Measurements from ENCODE around the gene RREB1. TPM values are rescaled to one million over a fixed set of nuclear protein-coding genes. Genes with fewer than 3 reads are reported as not detected.
A peak's percentile ranks its signal among the peaks of the same experiment; 100 is the strongest.

Gene RREB1
- polyA plus RNA-seq, 1 experiment = 2.6 TPM

- no peak for DNase-seq (ENCODE audit: low read depth, low spot score)
- no peaks in the 10 kb centered on the region; the same call in 1 of the 2 replicates for H3K9me3 ChIP-seq (ENCODE audit: control insufficient read depth, insufficient read depth, low read length)
- H3K27me3 ChIP-seq (ENCODE audit: control insufficient read depth, insufficient read depth, low read length) = no peaks in the 10 kb centered on the region
- ChIA-PET POLR2A (interaction anchor here (1.4 to 2.1 kb wide), 2 partner anchors 55 to 59 kb away, joined by 6 read pairs; no protein-coding TSS in a partner anchor), CTCF (interaction anchor here (1.4 kb wide), 1 partner anchor 383 kb away, joined by 4 read pairs; no protein-coding TSS in a partner anchor)
- H3K27ac ChIP-seq (ENCODE audit: low read depth, low read length) = peak overlapping the region; percentile 61
- TF ChIP-seq CTCF (IDR thresholded peaks at IDR 0.05; ENCODE audit: low read depth, low read length) = peak; percentile 16; the same call in 1 of the 2 replicates
- peak overlapping the region; percentile 88 for H3K4me3 ChIP-seq (ENCODE audit: low read depth, low read length)
Measured at GRCh38 chr6:7106752-7107577, 796 bp upstream of the RREB1 start.

- no peak for TF ChIP-seq CTCF (IDR thresholded peaks at IDR 0.05; ENCODE audit: low read depth, low read length)
- POLR2A ChIA-PET = interaction anchor here (0.6 to 2.1 kb wide), 7 partner anchors 17 to 176 kb away, joined by 3 to 8 read pairs (median 3); no protein-coding TSS in a partner anchor
- Histone ChIP-seq H3K4me3 (ENCODE audit: low read depth, low read length) (peak overlapping the region; percentile 88), H3K27me3 (ENCODE audit: control insufficient read depth, insufficient read depth, low read length) (no peaks in the 10 kb centered on the region), H3K9me3 (ENCODE audit: control insufficient read depth, insufficient read depth, low read length) (no peaks in the 10 kb centered on the region; the same call in 1 of the 2 replicates), H3K27ac (ENCODE audit: low read depth, low read length) (peak overlapping the region; percentile 87)
- no peak for DNase-seq (ENCODE audit: low read depth, low spot score)
- CTCF ChIA-PET = interaction anchor here (0.6 to 3.9 kb wide), 3 partner anchors 58 to 384 kb away, joined by 3 to 16 read pairs (median 4); no protein-coding TSS in a partner anchor
Measured at GRCh38 chr6:7108196-7108963, 619 bp downstream of the RREB1 start.

GRCh38 chr6:7108964-7109836, 1.4 kb downstream of the RREB1 start:
- DNase-seq (ENCODE audit: low read depth, low spot score) = peak; percentile 46
- peak overlapping the region; percentile 47 for H3K27ac ChIP-seq (ENCODE audit: low read depth, low read length)
- CTCF ChIA-PET = interaction anchor here (1.3 to 3.9 kb wide), 2 partner anchors 57 to 134 kb away, joined by 4 to 16 read pairs; no protein-coding TSS in a partner anchor
- no peaks in the 10 kb centered on the region; the same call in 1 of the 2 replicates for H3K9me3 ChIP-seq (ENCODE audit: control insufficient read depth, insufficient read depth, low read length)
- TF ChIP-seq CTCF (IDR thresholded peaks at IDR 0.05; ENCODE audit: low read depth, low read length) = no peak
- H3K4me3 ChIP-seq (ENCODE audit: low read depth, low read length) = peak overlapping the region; percentile 88
- POLR2A ChIA-PET = interaction anchor here (0.7 to 2.1 kb wide), 3 partner anchors 37 to 89 kb away, joined by 3 to 8 read pairs (median 6); no protein-coding TSS in a partner anchor
- H3K27me3 ChIP-seq (ENCODE audit: control insufficient read depth, insufficient read depth, low read length) = no peaks in the 10 kb centered on the region

- Histone ChIP-seq H3K27ac (ENCODE audit: low read depth, low read length) (no peak overlapping the region), H3K4me3 (ENCODE audit: low read depth, low read length) (peak overlapping the region; percentile 88), H3K27me3 (ENCODE audit: control insufficient read depth, insufficient read depth, low read length) (no peaks in the 10 kb centered on the region), H3K9me3 (ENCODE audit: control insufficient read depth, insufficient read depth, low read length) (no peaks in the 10 kb centered on the region; the same call in 1 of the 2 replicates)
- TF ChIP-seq CTCF (IDR thresholded peaks at IDR 0.05; ENCODE audit: low read depth, low read length) = no peak
- CTCF ChIA-PET = interaction anchor here (1.3 to 3.9 kb wide), 2 partner anchors 133 to 386 kb away, joined by 3 to 16 read pairs; no protein-coding TSS in a partner anchor
- no peak for DNase-seq (ENCODE audit: low read depth, low spot score)
- POLR2A ChIA-PET = no interaction called here
Measured at GRCh38 chr6:7110092-7110792, 2.5 kb downstream of the RREB1 start.
